DOHH2 (cell line): ENCODE results near the gene PRKCH.

Source experiments
- H3F3A ChIP-seq: fragments of 200-600 bp; sonication (generic), shearing (Covaris generic); 2 replicates; pipeline ENCODE4 v1.6.0; 2016; ENCODE audit warnings: antibody characterized with exemption, mild to moderate bottlenecking; ENCODE audit not compliant: control insufficient read depth, insufficient read depth
- H3K27ac ChIP-seq: fragments of 200-600 bp; sonication (generic); 2 replicates; pipeline ENCODE4 v1.5.1; 2014; ENCODE audit warnings: low read depth, mild to moderate bottlenecking, low read length, moderate library complexity
- H3K27me3 ChIP-seq: fragments of 200-600 bp; sonication (generic); 2 replicates; pipeline ENCODE4 v1.6.1; 2014; ENCODE audit warnings: mild to moderate bottlenecking, low read length, mixed read lengths; ENCODE audit not compliant: control insufficient read depth
- H3K36me3 ChIP-seq: fragments of 200-600 bp; sonication (generic); 2 replicates; pipeline ENCODE4 v1.6.1; 2014; ENCODE audit warnings: mild to moderate bottlenecking, low read length, moderate library complexity, mixed read lengths; ENCODE audit not compliant: control insufficient read depth
- H3K4me1 ChIP-seq: fragments of 200-600 bp; sonication (generic); 2 replicates; pipeline ENCODE4 v1.6.1; 2014; ENCODE audit warnings: mild to moderate bottlenecking, low read length, mixed read lengths; ENCODE audit not compliant: control insufficient read depth
- H3K4me2 ChIP-seq: fragments of 200-600 bp; sonication (generic); 2 replicates; pipeline ENCODE4 v1.6.0; 2014; ENCODE audit warnings: mild to moderate bottlenecking, low read length, moderate library complexity
- H3K4me3 ChIP-seq: fragments of 200-600 bp; sonication (generic); 2 replicates; pipeline ENCODE4 v1.5.1; 2014; ENCODE audit warnings: mild to moderate bottlenecking, low read length, mixed read lengths
- H3K79me2 ChIP-seq: fragments of 200-600 bp; sonication (generic); 2 replicates; pipeline ENCODE4 v1.6.1; 2014; ENCODE audit warnings: mild to moderate bottlenecking, low read length, mixed read lengths; ENCODE audit not compliant: control insufficient read depth
- H3K9me2 ChIP-seq: fragments of 200-600 bp; sonication (generic); replicated peaks from 2 replicates; pipeline ENCODE4 v1.6.1; 2014; ENCODE audit warnings: mild to moderate bottlenecking, low read length, mixed read lengths; ENCODE audit not compliant: control insufficient read depth
- H3K9me3 ChIP-seq: fragments of 200-600 bp; sonication (generic); 2 replicates; pipeline ENCODE4 v1.6.1; 2014; ENCODE audit warnings: antibody characterized with exemption, low read length, mixed read lengths; ENCODE audit not compliant: control insufficient read depth, insufficient read depth
- H4K20me1 ChIP-seq: fragments of 200-600 bp; sonication (generic); 2 replicates; pipeline ENCODE4 v1.6.0; 2014; ENCODE audit warnings: low read depth, mild to moderate bottlenecking, antibody characterized with exemption, low read length, moderate library complexity; ENCODE audit not compliant: control insufficient read depth, insufficient read depth
- EZH2phosphoT487 ChIP-seq: fragments of 200-600 bp; sonication (generic); IDR thresholded peaks from 2 replicates; pipeline ENCODE4 v1.6.1; 2017; ENCODE audit warnings: borderline replicate concordance, mild to moderate bottlenecking, antibody characterized with exemption, low read length, moderate library complexity, mixed read lengths
- TF ChIP-seq, protein P1 (sequence below): fragments of 200-600 bp; sonication (generic); IDR thresholded peaks from one replicate; pipeline ENCODE4 v1.5.1; 2014; ENCODE audit warnings: antibody characterized with exemption, mild to moderate bottlenecking, low read depth, low read length; ENCODE audit not compliant: poor library complexity, severe bottlenecking

PRKCH gene

DNA sequence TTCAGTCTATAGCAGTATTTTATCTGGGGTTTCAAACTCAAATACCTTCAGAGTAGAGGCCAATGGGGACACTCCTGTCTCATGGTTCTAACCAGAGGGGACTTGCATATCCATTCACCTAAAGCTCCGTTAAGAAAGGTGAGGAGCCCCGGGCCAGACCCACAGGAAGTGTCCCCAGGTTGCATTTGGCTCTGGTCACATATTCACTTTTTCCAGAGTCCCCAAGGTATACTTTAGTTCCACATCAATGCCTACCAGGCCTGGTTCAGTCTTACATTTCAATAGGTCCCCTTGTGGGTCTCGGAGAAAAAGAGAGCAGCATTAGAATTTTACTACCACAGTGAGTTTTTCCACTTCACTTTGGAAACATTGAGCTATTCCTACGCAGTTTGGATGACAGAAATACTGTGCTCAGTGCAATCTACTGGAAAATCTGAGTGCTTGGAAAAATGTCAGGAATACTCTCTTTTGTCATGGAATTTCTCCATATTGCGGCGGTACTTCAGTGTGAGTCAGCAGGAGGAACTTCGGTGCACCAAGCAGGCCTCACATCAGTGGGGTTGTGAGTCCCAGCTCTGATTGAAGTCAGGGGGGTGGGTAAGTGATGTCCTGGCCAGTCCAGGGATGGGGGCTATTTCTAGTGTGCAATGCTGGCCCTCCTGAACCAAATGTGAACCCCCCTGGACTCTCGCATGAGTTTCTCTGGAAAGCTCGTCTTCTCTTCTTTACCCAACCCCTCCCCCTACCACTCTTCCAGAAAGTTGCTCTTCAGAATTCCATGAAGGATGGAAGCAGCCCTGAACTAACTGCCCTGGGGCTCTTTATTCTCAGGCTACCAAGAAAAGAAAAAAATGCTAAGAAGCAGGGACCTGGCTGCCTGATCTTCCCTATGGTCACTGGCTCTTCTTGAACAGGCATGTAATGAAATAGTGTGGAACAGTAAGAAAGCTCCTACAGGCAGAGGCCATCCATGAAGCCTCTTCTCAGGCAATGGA, 184.7 kb downstream of the PRKCH start:
- Histone ChIP-seq H3K4me1 (peaks cover 94% of the 10 kb centered on the region), H3K9me2 (no peaks in the 10 kb centered on the region), H3K27ac (peak overlapping the region; percentile 99), H3K4me3 (no peak overlapping the region; the same call in 1 of the 2 replicates), H4K20me1 (no peaks in the 10 kb centered on the region), H3K9me3 (no peaks in the 10 kb centered on the region), H3F3A (peaks cover 46% of the 10 kb centered on the region), H3K27me3 (no peaks in the 10 kb centered on the region), H3K4me2 (peak overlapping the region; percentile 20), H3K36me3 (no peaks in the 10 kb centered on the region; the same call in 1 of the 2 replicates), H3K79me2 (no peaks in the 10 kb centered on the region)
- no peak for TF ChIP-seq EZH2phosphoT487
- TF ChIP-seq, protein P1, sequence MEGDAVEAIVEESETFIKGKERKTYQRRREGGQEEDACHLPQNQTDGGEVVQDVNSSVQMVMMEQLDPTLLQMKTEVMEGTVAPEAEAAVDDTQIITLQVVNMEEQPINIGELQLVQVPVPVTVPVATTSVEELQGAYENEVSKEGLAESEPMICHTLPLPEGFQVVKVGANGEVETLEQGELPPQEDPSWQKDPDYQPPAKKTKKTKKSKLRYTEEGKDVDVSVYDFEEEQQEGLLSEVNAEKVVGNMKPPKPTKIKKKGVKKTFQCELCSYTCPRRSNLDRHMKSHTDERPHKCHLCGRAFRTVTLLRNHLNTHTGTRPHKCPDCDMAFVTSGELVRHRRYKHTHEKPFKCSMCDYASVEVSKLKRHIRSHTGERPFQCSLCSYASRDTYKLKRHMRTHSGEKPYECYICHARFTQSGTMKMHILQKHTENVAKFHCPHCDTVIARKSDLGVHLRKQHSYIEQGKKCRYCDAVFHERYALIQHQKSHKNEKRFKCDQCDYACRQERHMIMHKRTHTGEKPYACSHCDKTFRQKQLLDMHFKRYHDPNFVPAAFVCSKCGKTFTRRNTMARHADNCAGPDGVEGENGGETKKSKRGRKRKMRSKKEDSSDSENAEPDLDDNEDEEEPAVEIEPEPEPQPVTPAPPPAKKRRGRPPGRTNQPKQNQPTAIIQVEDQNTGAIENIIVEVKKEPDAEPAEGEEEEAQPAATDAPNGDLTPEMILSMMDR = no peak

DNA sequence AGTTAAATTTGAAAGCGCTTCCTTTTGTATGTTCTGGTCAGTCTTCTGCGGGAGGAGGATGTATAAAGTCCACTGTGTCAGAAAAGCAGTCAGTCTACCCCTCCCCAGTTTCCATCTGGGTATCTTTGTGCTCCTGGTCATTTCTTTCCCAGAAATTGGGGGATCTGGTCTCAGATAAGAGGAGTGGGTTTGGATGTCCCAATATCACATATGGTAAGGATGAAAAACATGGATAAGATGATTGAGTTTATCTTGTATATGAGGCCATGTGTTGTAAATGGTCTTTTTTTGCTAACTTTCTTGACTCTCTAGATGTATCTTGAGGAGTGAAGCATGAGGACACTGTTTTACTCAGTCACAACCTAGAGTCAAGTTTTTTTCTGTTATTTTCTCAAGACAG, 187.1 kb downstream of the PRKCH start:
- Histone ChIP-seq H3K79me2 (no peaks in the 10 kb centered on the region), H4K20me1 (no peaks in the 10 kb centered on the region), H3K27ac (no peak overlapping the region), H3K4me2 (no peak overlapping the region), H3K4me1 (peaks cover 86% of the 10 kb centered on the region), H3K9me3 (no peaks in the 10 kb centered on the region), H3F3A (peaks cover 28% of the 10 kb centered on the region), H3K36me3 (no peaks in the 10 kb centered on the region; the same call in 1 of the 2 replicates), H3K4me3 (no peak overlapping the region), H3K9me2 (no peaks in the 10 kb centered on the region), H3K27me3 (no peaks in the 10 kb centered on the region)
- TF ChIP-seq, protein P1 = no peak
- no peak for TF ChIP-seq EZH2phosphoT487

DNA sequence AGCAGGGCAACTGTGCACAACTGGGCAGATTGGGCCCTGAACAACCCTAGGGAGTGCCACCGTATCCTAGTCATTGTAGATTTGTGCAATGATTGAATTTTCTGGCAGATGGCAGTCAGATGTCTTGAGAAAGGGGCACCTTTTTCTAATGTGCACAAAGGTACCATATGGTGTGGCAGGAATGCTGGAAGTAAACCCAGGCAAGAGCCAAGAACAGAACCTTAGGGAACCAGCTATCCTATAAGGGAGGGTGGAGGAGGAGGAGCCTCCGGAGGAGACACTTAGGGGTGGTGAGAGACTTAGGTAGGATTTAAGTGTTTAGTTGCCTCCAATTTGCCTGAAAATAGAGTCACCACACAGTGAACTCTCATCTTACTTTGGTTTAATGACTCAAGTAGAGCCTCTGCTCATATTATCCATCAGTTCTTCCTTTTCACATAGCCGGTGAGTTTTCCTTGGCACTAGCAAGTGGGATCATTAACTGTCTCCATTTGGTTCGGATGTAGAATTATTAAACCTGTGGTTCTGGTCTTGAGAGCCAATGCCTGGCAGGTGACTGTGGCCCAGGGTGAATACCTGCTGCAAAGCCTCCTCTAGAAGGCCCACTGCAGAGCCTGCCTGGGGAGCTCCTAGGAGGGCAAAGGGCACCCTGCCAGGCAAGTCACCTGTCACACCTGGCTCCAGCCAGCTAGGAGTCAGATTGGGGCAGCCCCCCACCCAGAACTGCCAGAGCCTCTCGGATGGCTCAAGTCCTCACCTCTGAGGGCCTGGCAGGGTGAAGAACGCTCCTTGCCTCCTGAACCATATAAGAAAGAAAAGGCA, 189.6 kb downstream of the PRKCH start:
- Histone ChIP-seq H3F3A (peaks cover 12% of the 10 kb centered on the region), H3K27me3 (no peaks in the 10 kb centered on the region), H3K4me2 (peak overlapping the region; percentile 52), H4K20me1 (no peaks in the 10 kb centered on the region), H3K9me2 (no peaks in the 10 kb centered on the region), H3K4me3 (no peak overlapping the region), H3K36me3 (no peaks in the 10 kb centered on the region), H3K4me1 (peaks cover 62% of the 10 kb centered on the region), H3K9me3 (no peaks in the 10 kb centered on the region), H3K27ac (no peak overlapping the region), H3K79me2 (no peaks in the 10 kb centered on the region)
- TF ChIP-seq, protein P1 = no peak
- TF ChIP-seq EZH2phosphoT487 = no peak
